ENCODE results near the gene HERC4. TPM values are rescaled to one million over a fixed set of nuclear protein-coding genes. Genes with fewer than 3 reads are reported as not detected.
"Not testable (repeated sequence)": the region's sequence is repeated elsewhere in the genome, so short reads cannot be mapped to it uniquely, and the experiment has no call there.

HERC4 gene
- polyA plus RNA-seq, 1 experiment: 23.4 TPM

DNA sequence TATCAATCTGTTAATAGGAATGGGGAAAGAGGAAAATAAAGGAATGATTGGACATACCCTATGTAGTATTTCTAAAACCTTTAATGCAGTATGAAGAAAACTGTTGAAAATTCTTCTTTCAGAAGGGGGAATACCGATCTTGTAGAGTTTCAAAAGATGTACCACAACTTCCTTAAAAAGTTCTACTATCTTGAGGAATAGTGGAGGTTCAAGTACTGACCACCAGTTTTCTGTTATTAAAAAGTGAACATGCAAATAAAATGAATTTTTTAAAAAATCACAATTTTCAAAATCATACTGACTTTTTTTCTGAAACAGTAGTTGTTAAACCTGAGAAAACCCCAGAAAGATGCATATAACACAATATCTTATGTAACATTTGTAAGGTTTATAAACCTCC, 86.5 kb downstream of the HERC4 start:
- H3K27me3 ChIP-seq (ENCODE audit: control insufficient read depth, insufficient read depth, low read length): no peaks in the 10 kb centered on the region
- no peak for DNase-seq (ENCODE audit: low read depth)
- TF ChIP-seq CTCF (IDR thresholded peaks at IDR 0.05; ENCODE audit: insufficient read depth, low read depth, low read length): no peak
- ChIA-PET CTCF (interaction anchor here (0.6 to 1.4 kb wide), 2 partner anchors 28 to 133 kb away, joined by 3 read pairs; no protein-coding TSS in a partner anchor), POLR2A (no interaction called here)
- no peak overlapping the region for H3K4me3 ChIP-seq (ENCODE audit: low read depth, low read length)
- peaks cover 4% of the 10 kb centered on the region; the same call in 1 of the 2 replicates for H3K36me3 ChIP-seq (ENCODE audit: control insufficient read depth, insufficient read depth, low read length)

GRCh38 chr10:67982603-67983002, 92.5 kb downstream of the HERC4 start:
- H3K4me3 ChIP-seq (ENCODE audit: low read depth, low read length); DNase-seq (ENCODE audit: low read depth); H3K36me3 ChIP-seq (ENCODE audit: control insufficient read depth, insufficient read depth, low read length); POLR2A ChIA-PET; H3K27me3 ChIP-seq (ENCODE audit: control insufficient read depth, insufficient read depth, low read length): not testable (repeated sequence)
- CTCF ChIA-PET: interaction anchor here (0.6 kb wide), 1 partner anchor 20 kb away, joined by 3 read pairs; no protein-coding TSS in a partner anchor

GRCh38 chr10:67978749-67979148, 96.3 kb downstream of the HERC4 start:
- POLR2A ChIA-PET: no interaction called here
- CTCF ChIA-PET: interaction anchor here (1.5 kb wide), 1 partner anchor 10 kb away, joined by 4 read pairs; no protein-coding TSS in a partner anchor
- no peak for DNase-seq (ENCODE audit: low read depth)

GRCh38 chr10:67977251-67977650, 97.8 kb downstream of the HERC4 start:
- TF ChIP-seq CTCF (IDR thresholded peaks at IDR 0.05; ENCODE audit: insufficient read depth, low read depth, low read length): no peak
- POLR2A ChIA-PET: no interaction called here
- Histone ChIP-seq H3K27me3 (ENCODE audit: control insufficient read depth, insufficient read depth, low read length) (no peaks in the 10 kb centered on the region), H3K36me3 (ENCODE audit: control insufficient read depth, insufficient read depth, low read length) (peaks cover 16% of the 10 kb centered on the region), H3K4me3 (ENCODE audit: low read depth, low read length) (no peak overlapping the region)
- CTCF ChIA-PET: interaction anchor here (0.5 to 1.4 kb wide), 3 partner anchors 15 to 206 kb away, joined by 3 read pairs; no protein-coding TSS in a partner anchor
- no peak for DNase-seq (ENCODE audit: low read depth)

More at GRCh38 chr10:67978749-67979148, 96.3 kb downstream of the HERC4 start:
- no peak for TF ChIP-seq CTCF (IDR thresholded peaks at IDR 0.05; ENCODE audit: insufficient read depth, low read depth, low read length)
- peaks cover 16% of the 10 kb centered on the region for H3K36me3 ChIP-seq (ENCODE audit: control insufficient read depth, insufficient read depth, low read length)
- H3K4me3 ChIP-seq (ENCODE audit: low read depth, low read length): no peak overlapping the region
- no peaks in the 10 kb centered on the region for H3K27me3 ChIP-seq (ENCODE audit: control insufficient read depth, insufficient read depth, low read length)

DNA sequence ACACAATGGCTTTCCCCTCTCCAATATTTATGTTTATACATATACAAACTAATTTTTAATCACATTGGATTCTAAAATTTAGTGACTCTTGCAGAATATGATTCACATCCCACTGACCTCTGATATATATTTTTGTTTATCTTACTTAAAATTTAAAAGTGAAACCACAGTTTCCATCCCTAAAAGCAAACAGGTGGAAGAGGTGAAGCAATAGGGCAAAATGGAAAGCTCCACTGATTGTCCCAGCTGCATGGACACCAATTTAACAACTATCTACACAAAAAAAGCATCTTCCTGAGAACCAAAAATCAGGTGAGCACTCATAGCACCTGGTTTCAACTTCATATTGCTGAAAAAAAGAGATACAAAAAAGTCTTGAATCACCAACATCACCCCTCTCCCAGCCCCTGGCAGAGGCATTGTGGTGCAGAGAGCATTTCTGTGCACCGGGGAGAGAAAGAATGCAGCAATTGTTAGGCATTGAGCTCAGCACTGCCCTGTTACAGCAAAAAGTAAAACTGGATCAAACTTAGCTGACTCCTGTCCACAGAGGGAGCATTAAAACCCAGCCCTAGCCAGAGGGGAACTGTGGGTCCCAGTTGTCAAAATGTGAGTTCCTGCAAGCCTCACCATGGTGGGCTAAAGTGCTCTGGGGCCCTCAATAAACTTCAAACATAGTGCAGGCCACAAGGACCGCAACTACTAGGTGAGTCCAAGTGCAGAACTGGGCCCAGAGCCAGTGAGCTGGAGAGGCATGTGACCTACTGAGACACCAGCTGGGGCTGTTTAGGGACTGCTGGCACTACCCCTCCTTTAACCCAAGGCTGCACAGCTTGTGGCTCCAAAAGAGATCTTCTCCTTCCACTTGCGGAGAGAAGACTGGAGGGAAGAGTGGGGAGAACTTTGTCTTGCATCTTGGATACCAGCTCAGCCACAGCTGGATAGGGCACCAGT, 98.5 kb downstream of the HERC4 start:
- Histone ChIP-seq H3K36me3 (ENCODE audit: control insufficient read depth, insufficient read depth, low read length) (peaks cover 19% of the 10 kb centered on the region), H3K4me3 (ENCODE audit: low read depth, low read length) (no peak overlapping the region), H3K27me3 (ENCODE audit: control insufficient read depth, insufficient read depth, low read length) (no peaks in the 10 kb centered on the region)
- DNase-seq (ENCODE audit: low read depth): no peak
- no peak for TF ChIP-seq CTCF (IDR thresholded peaks at IDR 0.05; ENCODE audit: insufficient read depth, low read depth, low read length)
- POLR2A ChIA-PET: interaction anchor here (0.6 kb wide), 1 partner anchor 42 kb away, joined by 8 read pairs; no protein-coding TSS in a partner anchor
- CTCF ChIA-PET: interaction anchor here (0.5 to 1.4 kb wide), 3 partner anchors 15 to 207 kb away, joined by 3 read pairs; no protein-coding TSS in a partner anchor

Data from BJ (cell line).